ENCODE measurements around the gene ZNF200. TPM values are rescaled to one million over a fixed set of nuclear protein-coding genes. Genes with fewer than 3 reads are reported as not detected.

ZNF200 gene
- total and polyA plus RNA-seq, 2 of the 13 experiments (the other 11 are each of a cell fraction or from before 2014, with no cell fraction given): 3.5 to 16.5 TPM

DNA sequence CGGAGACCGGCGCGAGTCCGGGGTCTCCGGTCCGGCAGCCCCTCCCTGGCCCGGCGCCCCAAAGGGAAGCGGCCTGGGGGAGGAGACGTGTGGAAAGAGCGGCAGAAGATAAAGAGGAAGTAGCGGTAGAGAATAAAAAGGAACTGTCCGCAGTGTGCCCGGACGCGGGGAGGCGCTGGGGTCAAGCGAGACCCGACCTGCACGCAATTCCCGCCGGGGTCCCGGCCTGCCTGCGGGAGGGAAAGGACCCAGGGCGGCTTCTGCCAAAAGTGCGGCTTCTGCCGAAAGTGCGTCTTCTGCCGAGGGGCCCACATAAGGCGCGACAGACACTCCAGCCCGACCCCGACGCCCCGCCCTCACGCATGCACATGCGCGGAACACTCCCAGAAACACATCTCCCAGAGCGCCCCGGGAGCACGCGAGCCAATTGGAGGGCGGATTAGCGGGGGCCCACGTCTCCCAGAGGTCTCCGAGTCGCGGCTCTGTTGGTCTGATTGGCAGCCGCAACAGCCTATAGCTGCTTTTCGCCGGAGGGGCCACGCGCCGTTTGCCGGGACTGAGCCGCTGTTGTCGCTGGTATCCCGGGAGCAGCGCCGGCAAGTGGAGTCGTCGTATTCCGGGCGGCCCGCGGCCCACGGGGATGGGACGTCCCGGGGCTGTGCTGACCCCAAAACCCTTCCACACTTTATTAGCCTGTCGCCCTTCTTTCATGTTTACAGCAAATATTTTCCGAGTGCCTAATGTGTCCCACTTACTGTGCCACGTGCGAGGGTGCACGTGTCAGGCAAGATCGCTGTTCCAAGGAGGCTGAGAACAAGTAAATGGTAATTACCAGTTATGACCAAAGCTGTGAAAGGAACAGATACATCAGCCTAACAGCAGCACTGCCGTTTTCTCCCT, 29.4 kb upstream of the ZNF200 start (continued):
- TF ChIP-seq, protein P1, sequence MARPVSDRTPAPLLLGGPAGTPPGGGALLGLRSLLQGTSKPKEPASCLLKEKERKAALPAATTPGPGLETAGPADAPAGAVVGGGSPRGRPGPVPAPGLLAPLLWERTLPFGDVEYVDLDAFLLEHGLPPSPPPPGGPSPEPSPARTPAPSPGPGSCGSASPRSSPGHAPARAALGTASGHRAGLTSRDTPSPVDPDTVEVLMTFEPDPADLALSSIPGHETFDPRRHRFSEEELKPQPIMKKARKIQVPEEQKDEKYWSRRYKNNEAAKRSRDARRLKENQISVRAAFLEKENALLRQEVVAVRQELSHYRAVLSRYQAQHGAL (CRISPR knock-in tag; IDR thresholded peaks at IDR 0.05; ENCODE audit: not compliant biosample characterization): no peak
- TF ChIP-seq, protein P2, sequence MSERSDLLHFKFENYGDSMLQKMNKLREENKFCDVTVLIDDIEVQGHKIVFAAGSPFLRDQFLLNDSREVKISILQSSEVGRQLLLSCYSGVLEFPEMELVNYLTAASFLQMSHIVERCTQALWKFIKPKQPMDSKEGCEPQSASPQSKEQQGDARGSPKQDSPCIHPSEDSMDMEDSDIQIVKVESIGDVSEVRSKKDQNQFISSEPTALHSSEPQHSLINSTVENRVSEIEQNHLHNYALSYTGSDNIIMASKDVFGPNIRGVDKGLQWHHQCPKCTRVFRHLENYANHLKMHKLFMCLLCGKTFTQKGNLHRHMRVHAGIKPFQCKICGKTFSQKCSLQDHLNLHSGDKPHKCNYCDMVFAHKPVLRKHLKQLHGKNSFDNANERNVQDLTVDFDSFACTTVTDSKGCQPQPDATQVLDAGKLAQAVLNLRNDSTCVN (CRISPR knock-in tag; IDR thresholded peaks at IDR 0.05; ENCODE audit: borderline replicate concordance): no peak
- peak; percentile 80 for TF ChIP-seq DR1 (CRISPR knock-in tag; IDR thresholded peaks at IDR 0.05)
- TF ChIP-seq RBM22 (optimal IDR thresholded peaks at IDR 0.05; ENCODE audit: low read length): peak; percentile 53
- TF ChIP-seq ZNF772 (CRISPR knock-in tag; IDR thresholded peaks at IDR 0.05): peak; percentile 18; the same call in 1 of the 2 replicates
- TF ChIP-seq ZNF563 (CRISPR knock-in tag; IDR thresholded peaks at IDR 0.05): peak; percentile 88
- TF ChIP-seq, protein P3, sequence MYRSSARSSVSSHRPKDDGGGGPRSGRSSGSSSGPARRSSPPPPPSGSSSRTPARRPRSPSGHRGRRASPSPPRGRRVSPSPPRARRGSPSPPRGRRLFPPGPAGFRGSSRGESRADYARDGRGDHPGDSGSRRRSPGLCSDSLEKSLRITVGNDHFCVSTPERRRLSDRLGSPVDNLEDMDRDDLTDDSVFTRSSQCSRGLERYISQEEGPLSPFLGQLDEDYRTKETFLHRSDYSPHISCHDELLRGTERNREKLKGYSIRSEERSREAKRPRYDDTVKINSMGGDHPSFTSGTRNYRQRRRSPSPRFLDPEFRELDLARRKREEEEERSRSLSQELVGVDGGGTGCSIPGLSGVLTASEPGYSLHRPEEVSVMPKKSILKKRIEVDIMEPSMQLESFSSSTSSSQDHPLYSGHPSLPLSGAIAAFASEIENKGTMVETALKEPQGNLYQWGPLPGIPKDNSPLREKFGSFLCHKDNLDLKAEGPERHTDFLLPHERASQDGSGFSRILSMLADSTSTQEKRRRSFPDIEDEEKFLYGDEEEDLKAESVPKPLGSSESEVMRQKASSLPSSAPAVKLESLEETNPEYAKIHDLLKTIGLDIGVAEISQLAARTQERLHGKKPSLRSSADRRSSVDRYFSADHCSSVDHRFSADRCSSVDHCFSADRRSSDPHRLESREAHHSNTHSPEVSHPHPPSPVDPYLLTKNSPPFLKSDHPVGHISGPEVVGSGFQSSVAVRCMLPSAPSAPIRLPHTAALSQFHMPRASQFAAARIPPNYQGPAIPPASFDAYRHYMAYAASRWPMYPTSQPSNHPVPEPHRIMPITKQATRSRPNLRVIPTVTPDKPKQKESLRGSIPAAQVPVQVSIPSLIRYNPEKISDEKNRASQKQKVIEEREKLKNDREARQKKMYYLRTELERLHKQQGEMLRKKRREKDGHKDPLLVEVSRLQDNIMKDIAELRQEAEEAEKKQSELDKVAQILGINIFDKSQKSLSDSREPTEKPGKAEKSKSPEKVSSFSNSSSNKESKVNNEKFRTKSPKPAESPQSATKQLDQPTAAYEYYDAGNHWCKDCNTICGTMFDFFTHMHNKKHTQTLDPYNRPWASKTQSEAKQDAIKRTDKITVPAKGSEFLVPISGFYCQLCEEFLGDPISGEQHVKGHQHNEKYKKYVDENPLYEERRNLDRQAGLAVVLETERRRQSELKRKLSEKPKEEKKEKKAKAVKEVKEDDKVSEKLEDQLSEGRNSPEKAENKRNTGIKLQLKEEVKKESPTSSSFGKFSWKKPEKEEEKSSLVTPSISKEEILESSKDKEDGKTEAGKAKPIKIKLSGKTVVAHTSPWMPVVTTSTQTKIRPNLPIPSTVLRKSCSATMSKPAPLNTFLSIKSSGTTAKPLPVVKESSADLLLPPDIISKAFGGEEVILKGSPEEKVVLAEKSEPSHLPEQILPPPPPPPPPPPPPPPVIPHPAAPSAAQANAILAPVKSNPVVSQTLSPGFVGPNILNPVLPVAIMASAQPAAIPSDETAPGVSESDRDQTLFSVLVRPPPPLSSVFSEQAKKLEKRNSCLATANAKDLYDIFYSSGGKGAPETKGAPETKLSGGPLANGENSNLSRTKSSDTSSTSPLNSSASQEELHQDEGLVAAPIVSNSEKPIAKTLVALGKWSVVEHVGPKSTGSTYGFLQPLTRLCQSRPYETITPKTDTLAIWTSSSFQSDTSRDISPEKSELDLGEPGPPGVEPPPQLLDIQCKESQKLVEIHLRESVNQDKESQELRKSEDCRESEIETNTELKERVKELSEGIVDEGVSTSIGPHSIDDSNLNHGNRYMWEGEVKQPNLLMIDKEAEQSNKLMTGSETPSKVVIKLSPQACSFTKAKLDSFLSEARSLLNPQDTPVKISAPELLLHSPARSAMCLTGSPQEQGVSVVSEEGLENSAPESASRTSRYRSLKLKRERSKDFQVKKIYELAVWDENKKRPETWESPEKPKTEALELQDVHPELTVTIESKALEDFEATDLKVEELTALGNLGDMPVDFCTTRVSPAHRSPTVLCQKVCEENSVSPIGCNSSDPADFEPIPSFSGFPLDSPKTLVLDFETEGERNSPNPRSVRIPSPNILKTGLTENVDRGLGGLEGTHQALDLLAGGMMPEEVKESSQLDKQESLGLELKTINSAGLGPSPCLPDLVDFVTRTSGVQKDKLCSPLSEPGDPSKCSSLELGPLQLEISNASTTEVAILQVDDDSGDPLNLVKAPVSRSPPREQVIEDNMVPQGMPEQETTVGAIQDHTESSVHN (CRISPR knock-in tag; IDR thresholded peaks at IDR 0.05): peak; percentile 41; the same call in 1 of the 2 replicates
- no peak for TF ChIP-seq ZNF30 (CRISPR knock-in tag; IDR thresholded peaks at IDR 0.05)
- TF ChIP-seq, protein P4, sequence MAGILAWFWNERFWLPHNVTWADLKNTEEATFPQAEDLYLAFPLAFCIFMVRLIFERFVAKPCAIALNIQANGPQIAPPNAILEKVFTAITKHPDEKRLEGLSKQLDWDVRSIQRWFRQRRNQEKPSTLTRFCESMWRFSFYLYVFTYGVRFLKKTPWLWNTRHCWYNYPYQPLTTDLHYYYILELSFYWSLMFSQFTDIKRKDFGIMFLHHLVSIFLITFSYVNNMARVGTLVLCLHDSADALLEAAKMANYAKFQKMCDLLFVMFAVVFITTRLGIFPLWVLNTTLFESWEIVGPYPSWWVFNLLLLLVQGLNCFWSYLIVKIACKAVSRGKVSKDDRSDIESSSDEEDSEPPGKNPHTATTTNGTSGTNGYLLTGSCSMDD (CRISPR knock-in tag; IDR thresholded peaks at IDR 0.05): no peak
- TF ChIP-seq ZNF614 (CRISPR knock-in tag; IDR thresholded peaks at IDR 0.05; ENCODE audit: borderline replicate concordance): peak; percentile 7; the same call in 1 of the 2 replicates
- no peak for TF ChIP-seq ZNF607 (CRISPR knock-in tag; IDR thresholded peaks at IDR 0.05; ENCODE audit: borderline replicate concordance)
- no peak for TF ChIP-seq BCL6 (CRISPR knock-in tag; IDR thresholded peaks at IDR 0.05)
- peak; percentile 32 for TF ChIP-seq HNRNPK (IDR thresholded peaks at IDR 0.05; ENCODE audit: low read depth, low read length, poor library complexity, severe bottlenecking)
- peak; percentile 73 for TF ChIP-seq ZFY (CRISPR knock-in tag; IDR thresholded peaks at IDR 0.05)

Data from HepG2 (cell line).